ENCODE data around the gene SCAMP3. TPM values are rescaled to one million over a fixed set of nuclear protein-coding genes. Genes with fewer than 3 reads are reported as not detected.

SCAMP3 gene
- total and polyA plus RNA-seq, 12 donors, result 41.9 to 143 (median 94.1) TPM

DNA sequence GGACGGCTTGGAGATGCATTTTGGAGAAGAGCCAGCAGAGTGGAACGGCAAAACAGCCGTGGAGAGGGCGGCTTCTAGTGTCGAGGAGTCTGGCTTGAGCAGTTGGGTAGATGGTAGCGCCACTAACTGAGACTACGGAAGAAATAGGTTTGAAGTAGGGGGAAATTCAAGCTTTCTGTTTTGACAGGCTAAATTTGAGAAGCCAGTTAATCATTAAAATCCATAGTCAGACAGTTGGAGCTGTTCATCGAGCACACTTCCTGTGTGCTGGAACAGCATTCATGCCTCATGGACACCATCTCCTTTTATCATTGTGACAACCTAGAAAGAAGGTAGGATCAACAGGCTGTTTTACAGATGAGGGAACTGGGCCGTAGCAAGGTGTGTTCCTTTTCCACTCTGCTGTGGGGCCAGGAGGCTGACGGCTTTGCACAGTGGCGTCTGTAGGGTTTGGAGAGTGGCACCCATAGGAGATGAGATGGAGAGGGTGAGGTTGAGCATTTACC lies 42.5 kb upstream of the SCAMP3 start:
- Histone ChIP-seq H3K36me3 (replicated peaks in 1 of 2) (no peaks in the 10 kb centered on the region), H3K27ac (no peak overlapping the region), H3K27me3 (no peaks in the 10 kb centered on the region), H3K4me3 (no peak overlapping the region), H3K4me1 (replicated peaks in 1 of 2) (peaks cover 9 to 12% of the 10 kb centered on the region in 2 donors), H3K9me3 (replicated peaks in 1 of 3) (no peaks in the 10 kb centered on the region)
- no peak for DNase-seq
- intact Hi-C loops (cut with DNase I), result loop anchor here in 1 of 2 donors (5.0 kb wide), 1 partner anchor 42 kb away; the partner anchor contains the start of gene SCAMP3
- TF ChIP-seq, protein P1, sequence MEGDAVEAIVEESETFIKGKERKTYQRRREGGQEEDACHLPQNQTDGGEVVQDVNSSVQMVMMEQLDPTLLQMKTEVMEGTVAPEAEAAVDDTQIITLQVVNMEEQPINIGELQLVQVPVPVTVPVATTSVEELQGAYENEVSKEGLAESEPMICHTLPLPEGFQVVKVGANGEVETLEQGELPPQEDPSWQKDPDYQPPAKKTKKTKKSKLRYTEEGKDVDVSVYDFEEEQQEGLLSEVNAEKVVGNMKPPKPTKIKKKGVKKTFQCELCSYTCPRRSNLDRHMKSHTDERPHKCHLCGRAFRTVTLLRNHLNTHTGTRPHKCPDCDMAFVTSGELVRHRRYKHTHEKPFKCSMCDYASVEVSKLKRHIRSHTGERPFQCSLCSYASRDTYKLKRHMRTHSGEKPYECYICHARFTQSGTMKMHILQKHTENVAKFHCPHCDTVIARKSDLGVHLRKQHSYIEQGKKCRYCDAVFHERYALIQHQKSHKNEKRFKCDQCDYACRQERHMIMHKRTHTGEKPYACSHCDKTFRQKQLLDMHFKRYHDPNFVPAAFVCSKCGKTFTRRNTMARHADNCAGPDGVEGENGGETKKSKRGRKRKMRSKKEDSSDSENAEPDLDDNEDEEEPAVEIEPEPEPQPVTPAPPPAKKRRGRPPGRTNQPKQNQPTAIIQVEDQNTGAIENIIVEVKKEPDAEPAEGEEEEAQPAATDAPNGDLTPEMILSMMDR (IDR thresholded peaks at IDR 0.05), result no peak
- TF ChIP-seq POLR2A (IDR thresholded peaks at IDR 0.05), result no peak
- WGBS, 4 donors, result 80 to 84% (median 82%) methylated on average over 9 to 11 of the region's 11 CpGs

DNA sequence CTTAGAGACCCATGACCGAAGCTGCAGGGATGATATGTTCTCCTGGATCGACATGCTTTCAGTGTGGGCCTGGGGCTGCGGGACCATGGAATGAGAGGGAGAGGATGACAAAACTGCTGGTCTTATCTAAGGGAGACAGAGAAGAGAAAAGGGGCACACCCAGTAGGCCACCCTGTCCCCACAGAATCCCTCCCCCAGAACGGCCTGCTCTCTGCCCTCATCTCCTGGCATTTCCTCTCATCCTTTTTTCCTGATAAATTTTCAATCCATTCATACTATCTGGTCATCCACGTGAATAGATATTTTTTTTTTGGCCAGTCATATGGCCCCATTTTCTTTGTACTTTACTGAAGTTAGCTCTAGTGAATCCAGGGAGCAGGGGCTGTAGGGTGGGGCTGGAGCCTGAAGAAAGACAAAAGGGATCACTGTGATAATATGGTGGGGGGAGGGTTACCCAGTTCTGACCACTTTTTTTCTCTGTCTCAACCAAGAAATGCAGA lies 39.2 kb upstream of the SCAMP3 start, which contains the start of gene PKLR:
TSS of gene PKLR (minus strand) at position 97 of the 500 bp plus-strand sequence. CDS start at position 54, 43 bp downstream.
- no peaks in the 10 kb centered on the region for H3K9me3 ChIP-seq (replicated peaks in 1 of 3)
- H3K4me1 ChIP-seq (replicated peaks in 1 of 2), result no peaks in the 10 kb centered on the region
- intact Hi-C loops (cut with DNase I), result no loop called here
- no peak within 1 kb of the TSS for H3K4me3 ChIP-seq
- H3K27me3 ChIP-seq, result no peaks in the 10 kb centered on the region
- no peaks in the 10 kb centered on the region for H3K36me3 ChIP-seq (replicated peaks in 1 of 2)
- no peak for DNase-seq
- WGBS, 4 donors, result 83 to 91% (median 88%) methylated on average over 5 of the region's 5 CpGs
- H3K27ac ChIP-seq, result no peak within 1 kb of the TSS
- TF ChIP-seq, protein P1 (IDR thresholded peaks at IDR 0.05), result no peak
- TF ChIP-seq POLR2A (IDR thresholded peaks at IDR 0.05), result no peak

GRCh38 chr1:155300553-155301329 lies 38.6 kb upstream of the SCAMP3 start:
- no peaks in the 10 kb centered on the region for H3K36me3 ChIP-seq (replicated peaks in 1 of 2)
- intact Hi-C loops (cut with DNase I), result no loop called here
- no peak overlapping the region for H3K4me3 ChIP-seq
- peaks cover 5% of the 10 kb centered on the region for H3K27me3 ChIP-seq
- no peak for DNase-seq
- H3K27ac ChIP-seq, result no peak overlapping the region
- H3K9me3 ChIP-seq (replicated peaks in 1 of 3), result no peaks in the 10 kb centered on the region
- H3K4me1 ChIP-seq (replicated peaks in 1 of 2), result no peaks in the 10 kb centered on the region
- no peak for TF ChIP-seq POLR2A (IDR thresholded peaks at IDR 0.05)
- TF ChIP-seq, protein P1 (IDR thresholded peaks at IDR 0.05), result no peak
- WGBS, 4 donors, result 79 to 87% (median 84%) methylated on average over 9 of the region's 9 CpGs

GRCh38 chr1:155300024-155300423 lies 37.9 kb upstream of the SCAMP3 start:
- Histone ChIP-seq H3K4me3 (no peak overlapping the region), H3K27me3 (peaks cover 12% of the 10 kb centered on the region), H3K9me3 (replicated peaks in 1 of 3) (no peaks in the 10 kb centered on the region), H3K4me1 (replicated peaks in 1 of 2) (no peaks in the 10 kb centered on the region), H3K27ac (no peak overlapping the region), H3K36me3 (replicated peaks in 1 of 2) (no peaks in the 10 kb centered on the region)
- whole genome bisulfite sequencing, 4 donors, result 87 to 95% (median 90%) methylated on average over 8 of the region's 8 CpGs
- no peak for DNase-seq
- TF ChIP-seq, protein P1 (IDR thresholded peaks at IDR 0.05), result no peak
- intact Hi-C loops (cut with DNase I), result no loop called here
